ENCODE data around the gene GATD1. TPM values are rescaled to one million over a fixed set of nuclear protein-coding genes. Genes with fewer than 3 reads are reported as not detected.

The GATD1 gene
- total RNA-seq (2011; cell fraction: chromatin; rRNA removed; ENCODE audit: low replicate concordance): 140 and 450 TPM in 2 replicates
- 336 and 342 TPM in 2 replicates for total RNA-seq (2011; cell fraction: nucleolus; rRNA removed)
- 156 and 178 TPM in 2 replicates for total RNA-seq (2011; cell fraction: nucleoplasm; rRNA removed)
- total RNA-seq (2014; rRNA removed) (50.8 and 50.9 TPM in 2 replicates), total RNA-seq (2014; rRNA removed; fragmentation: Illumina TruSeq; extraction: Trizol) (13.5 and 17.1 TPM in 2 replicates), total RNA-seq (2015; rRNA removed; fragmentation: Illumina TruSeq; extraction: Trizol) (45.4 and 49.5 TPM in 2 replicates), total RNA-seq (2021) (105 and 118 TPM in 2 replicates), polyA plus RNA-seq (2011; rRNA removed) (35.8 and 58.6 TPM in 2 replicates), polyA plus RNA-seq (2014; fragmentation: Illumina TruSeq; extraction: Trizol) (36.9 and 78.5 TPM in 2 replicates), polyA plus RNA-seq (2014; fragmentation: Nextera tagmentation; extraction: Ambion mirVana) (1 to 10 TPM; 2.8 to 3.3 TPM), polyA plus RNA-seq (2014; rRNA removed) (144 TPM in 2 replicates), polyA minus RNA-seq (2011; rRNA and poly(A)+ RNA removed) (6.8 and 13.8 TPM in 2 replicates), Bru-seq, nascent RNA (percentile 87 among the genes with signal in this experiment), BruChase-seq, experiment 1, labeled RNA remaining after a 2-hour chase (percentile 85 among the genes with signal in this experiment), BruChase-seq, experiment 2, labeled RNA remaining after a 6-hour chase (percentile 85 among the genes with signal in this experiment)
- 47.9 and 104 TPM in 2 replicates for polyA plus RNA-seq (2011; cell fraction: cytosol; rRNA removed)
- polyA plus RNA-seq (2011; cell fraction: nucleus; rRNA removed): 263 and 504 TPM in 2 replicates
- 53.2 and 84.6 TPM in 2 replicates for polyA plus RNA-seq (2012)
- 29.3 and 39.0 TPM in 2 replicates for polyA minus RNA-seq (2011; cell fraction: cytosol; rRNA and poly(A)+ RNA removed)
- 57.2 and 63.4 TPM in 2 replicates for polyA minus RNA-seq (2011; cell fraction: nucleus; rRNA and poly(A)+ RNA removed)
- long read RNA-seq, experiment 1, partial matches to known transcripts: 4 of 55 reads
- long read RNA-seq, experiment 1, other reads (novel, unspliced or antisense): 48 of 55 reads
- long read RNA-seq, experiment 2, partial matches to known transcripts: 1 of 43 reads
- long read RNA-seq, experiment 2, other reads (novel, unspliced or antisense): 42 of 43 reads
- long read RNA-seq, experiment 3, partial matches to known transcripts: 0 of 14 reads
- long read RNA-seq, experiment 3, other reads (novel, unspliced or antisense): 14 of 14 reads

- peaks cover 46% of the 10 kb centered on the region for H3K36me3 ChIP-seq (ENCODE audit: control insufficient read depth, insufficient read depth, low read length)
- DNase-seq (ENCODE audit: extremely low read depth in 1 of 4, low spot score in 3 of 4) (peak; percentile 94 to 99 (median 98)), FAIRE-seq (no peak), ATAC-seq (peak; percentile 88)
- ChIA-PET CTCF (ENCODE audit: low intra/inter-chr PET ratio) (no interaction called here), POLR2A (interaction anchor here (0.6 to 1.7 kb wide), 4 partner anchors 8 to 56 kb away, joined by 3 to 9 read pairs (median 3); no protein-coding TSS in a partner anchor)
- H3K4me2 ChIP-seq (ENCODE audit: insufficient read depth, low read length): peak within 1 kb of the TSS; percentile 84
- intact Hi-C loops (cut with micrococcal nuclease): no loop called here
- no peaks in the 10 kb centered on the region; the same call in 1 of the 2 replicates for H3K9me3 ChIP-seq (replicated peaks; ENCODE audit: control insufficient read depth, insufficient read depth, low read depth, low read length)
- WGBS (ENCODE audit: insufficient coverage, low coverage, missing lambda C conversion rate): 1% methylated on average over 48 of the region's 110 CpGs
- peak within 1 kb of the TSS; percentile 76 for H3K27ac ChIP-seq (ENCODE audit: extremely low read depth, low read depth, low read length)
- H4K20me1 ChIP-seq (replicated peaks; ENCODE audit: control insufficient read depth, insufficient read depth, low read length): peaks cover 28% of the 10 kb centered on the region
- H2AFZ ChIP-seq (ENCODE audit: low read depth, low read length): peak within 1 kb of the TSS; percentile 87
- peaks cover 6% of the 10 kb centered on the region for H3K9me1 ChIP-seq (ENCODE audit: control insufficient read depth, insufficient read depth, low read length)
- H3K9ac ChIP-seq (ENCODE audit: insufficient read depth in 1 of 2, low read depth in 2 of 2, low read length in 2 of 2): peak within 1 kb of the TSS; percentile 77 to 98
- BruUV-seq (replicated peaks): no TSS peak
- in situ Hi-C loops (cut with MboI): no loop called here
- H3K4me3 ChIP-seq: peak within 1 kb of the TSS; percentile 81
- H3K79me2 ChIP-seq (ENCODE audit: control insufficient read depth, insufficient read depth, low read length): peaks cover 65% of the 10 kb centered on the region
- H3K27me3 ChIP-seq (ENCODE audit: control insufficient read depth in 2 of 2, insufficient read depth in 2 of 2, low read length in 2 of 2): no peaks in the 10 kb centered on the region
- peaks cover 16 to 87% of the 10 kb centered on the region in 2 experiments for H3K4me1 ChIP-seq (replicated peaks in 1 of 2; ENCODE audit: control insufficient read depth in 2 of 2, insufficient read depth in 2 of 2, low read length in 2 of 2)
- TF ChIP-seq ADNP (tag; IDR thresholded peaks at IDR 0.05): no peak
- TF ChIP-seq ZNF12 (CRISPR knock-in tag; IDR thresholded peaks at IDR 0.05): no peak
- TF ChIP-seq THRB (CRISPR knock-in tag; conservative IDR thresholded peaks at IDR 0.05): no peak
- TF ChIP-seq CXXC5 (CRISPR knock-in tag; IDR thresholded peaks at IDR 0.05): peak; percentile 68
- TF ChIP-seq ZNF232 (CRISPR knock-in tag; IDR thresholded peaks at IDR 0.05): no peak
- TF ChIP-seq RCOR1 (IDR thresholded peaks at IDR 0.05; ENCODE audit: borderline replicate concordance in 1 of 2, low read depth in 2 of 2, low read length in 2 of 2): no peak
- TF ChIP-seq IFI16 (CRISPR knock-in tag; IDR thresholded peaks at IDR 0.05): no peak
- no peak for TF ChIP-seq ZNF444 (CRISPR knock-in tag; IDR thresholded peaks at IDR 0.05)
Observed at GRCh38 chr11:777288-778255, at the start of gene GATD1. GATD1 (minus strand) TSS chr11:777487; CDS start chr11:777462, 25 bp downstream.

Measured in K562 (cell line).